GM10266 (cell line): ENCODE results near the gene SLC24A4.

Source experiments
- DNase-seq: peaks from one replicate; pipeline ENCODE4 v3.0.0; 2012; ENCODE audit errors: extremely low spot score
- CTCF ChIP-seq: IDR thresholded peaks from 2 replicates; pipeline ENCODE4 v1.5.1; 2012; ENCODE audit warnings: mild to moderate bottlenecking, low read depth; ENCODE audit not compliant: control insufficient read depth, insufficient read depth; ENCODE audit errors: missing control alignments

Gene SLC24A4

GRCh38 chr14:92549105-92549858 lies 226.3 kb downstream of the SLC24A4 start:
- DNase-seq = no peak
- no peak for TF ChIP-seq CTCF

GRCh38 chr14:92549859-92550230 lies 226.9 kb downstream of the SLC24A4 start:
- DNase-seq = no peak
- TF ChIP-seq CTCF = no peak
